ENCODE data around the gene KCNQ4.

Gene KCNQ4

GRCh38 chr1:40870135-40870728 is 86.6 kb downstream of the KCNQ4 start:
- DNase-seq = no peak

DNA sequence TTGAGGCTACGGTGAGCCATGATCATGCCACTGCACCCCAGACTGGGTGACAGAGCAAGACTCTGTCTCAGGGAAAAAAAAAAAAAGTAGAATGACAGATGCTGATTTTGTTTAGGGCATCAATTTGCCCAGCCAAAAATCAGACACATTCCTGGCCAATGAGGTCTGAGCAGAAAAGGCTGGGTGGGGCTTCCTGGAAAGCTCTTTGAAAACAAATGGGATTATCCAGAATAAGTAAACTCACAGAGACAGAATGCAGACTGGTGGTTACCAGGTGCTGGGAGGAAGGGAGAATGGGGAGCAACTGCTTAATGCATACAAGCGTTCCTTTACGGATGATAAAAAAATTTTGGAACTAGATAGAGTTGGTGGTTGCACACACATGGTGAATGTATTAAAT is 88.7 kb downstream of the KCNQ4 start:
- DNase-seq = no peak

- no peak for DNase-seq
These were observed 90.4 kb downstream of the KCNQ4 start for GRCh38 chr1:40873863-40874472.

DNA sequence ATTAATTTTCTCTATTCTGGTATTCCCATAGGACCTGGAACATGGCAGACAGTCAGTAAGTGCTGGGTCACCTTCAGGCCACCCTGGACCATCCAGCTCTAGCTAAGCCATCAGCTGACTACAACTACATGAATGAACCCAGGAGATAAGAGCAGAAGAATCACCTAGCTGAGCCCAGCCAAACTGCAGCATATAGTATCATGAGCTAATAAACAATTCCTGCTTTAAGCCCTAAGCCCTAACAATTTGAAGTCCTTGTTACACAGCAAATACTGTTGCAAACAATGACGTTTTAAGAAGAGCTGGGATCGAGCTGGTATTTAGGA is 92.8 kb downstream of the KCNQ4 start:
- no peak for DNase-seq

GRCh38 chr1:40876891-40877290 is 93.3 kb downstream of the KCNQ4 start:
- DNase-seq = no peak

DNA sequence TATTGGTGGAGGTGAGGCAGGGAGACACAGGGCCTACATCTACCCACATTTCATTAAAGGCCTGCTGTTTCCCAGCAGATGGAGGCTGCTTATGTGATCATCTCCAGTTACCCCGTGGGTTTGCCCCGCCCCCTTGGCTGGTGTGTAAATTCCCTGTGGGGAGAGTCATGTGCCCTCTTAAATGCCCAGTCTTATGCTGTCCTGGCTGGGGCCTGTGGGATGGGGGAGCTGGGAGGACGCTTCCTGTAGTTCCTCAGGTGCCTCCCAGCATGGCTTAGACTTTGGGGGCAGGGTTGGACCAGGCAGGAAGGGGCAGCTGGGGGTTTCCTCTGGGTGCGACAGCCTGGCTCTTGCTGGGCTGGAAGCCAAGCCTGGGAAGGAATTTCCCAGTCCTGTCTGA is 94.1 kb downstream of the KCNQ4 start:
- DNase-seq = peak; percentile 25

DNA sequence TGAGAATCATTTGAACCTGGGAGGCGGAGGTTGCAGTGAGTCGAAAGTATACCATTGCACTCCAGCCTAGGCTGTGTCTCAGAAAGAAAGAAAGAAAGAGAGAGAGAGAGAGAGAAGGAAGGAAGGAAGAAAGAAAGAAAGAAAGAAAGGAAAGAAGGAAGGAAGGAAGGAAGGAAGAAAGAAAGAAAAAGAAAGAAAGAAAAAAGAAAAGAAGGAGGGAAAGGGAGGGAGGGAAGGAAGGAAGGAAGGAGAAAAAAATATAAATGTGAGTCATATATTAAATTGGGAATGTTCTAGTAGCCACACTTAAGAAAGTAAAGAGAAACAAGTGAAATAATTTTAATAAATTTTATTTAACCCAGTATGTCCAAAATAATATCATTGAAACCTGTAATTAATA is 95.3 kb downstream of the KCNQ4 start:
- no peak for DNase-seq

- DNase-seq = no peak
These were observed 96.0 kb downstream of the KCNQ4 start for GRCh38 chr1:40879482-40880175.

- no peak for DNase-seq
These were observed 97.4 kb downstream of the KCNQ4 start for GRCh38 chr1:40880813-40881549.

DNA sequence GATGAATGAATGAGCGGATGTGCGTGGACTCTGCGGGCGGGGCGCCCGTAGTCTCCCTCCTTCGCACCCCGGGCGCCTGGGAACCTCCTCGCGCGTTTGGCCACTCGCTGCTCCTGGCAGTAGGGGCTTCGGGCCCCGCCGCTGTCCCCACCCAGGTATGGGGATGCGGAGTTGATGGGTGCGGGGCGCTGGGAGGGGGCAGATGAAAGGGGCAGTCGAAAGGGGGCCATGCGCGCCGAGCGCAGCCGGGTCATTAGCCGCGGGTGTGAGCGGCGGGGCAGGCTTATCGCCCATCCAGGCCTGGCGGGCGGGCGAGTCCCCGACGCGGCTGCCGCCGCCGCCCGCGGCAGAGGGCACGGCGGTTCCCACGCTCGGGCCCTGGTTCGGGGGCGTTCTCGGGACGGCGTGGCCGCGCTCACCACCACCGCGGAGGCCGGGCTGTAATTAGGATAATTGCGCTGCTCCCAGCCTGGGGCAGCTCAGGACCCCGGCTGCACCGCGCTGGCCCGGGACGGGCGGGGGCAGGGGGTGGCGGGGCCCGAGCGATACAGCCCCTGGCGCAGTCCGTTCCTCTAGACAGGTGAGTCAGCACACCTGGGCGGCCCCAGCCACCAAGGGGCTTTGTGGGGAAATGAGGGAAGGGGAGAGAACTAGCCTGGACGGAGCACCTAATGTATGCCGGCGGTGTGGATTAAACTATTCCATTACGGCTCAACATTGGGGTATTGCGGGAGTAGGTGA is 100.6 kb downstream of the KCNQ4 start:
- no peak for DNase-seq

DNA sequence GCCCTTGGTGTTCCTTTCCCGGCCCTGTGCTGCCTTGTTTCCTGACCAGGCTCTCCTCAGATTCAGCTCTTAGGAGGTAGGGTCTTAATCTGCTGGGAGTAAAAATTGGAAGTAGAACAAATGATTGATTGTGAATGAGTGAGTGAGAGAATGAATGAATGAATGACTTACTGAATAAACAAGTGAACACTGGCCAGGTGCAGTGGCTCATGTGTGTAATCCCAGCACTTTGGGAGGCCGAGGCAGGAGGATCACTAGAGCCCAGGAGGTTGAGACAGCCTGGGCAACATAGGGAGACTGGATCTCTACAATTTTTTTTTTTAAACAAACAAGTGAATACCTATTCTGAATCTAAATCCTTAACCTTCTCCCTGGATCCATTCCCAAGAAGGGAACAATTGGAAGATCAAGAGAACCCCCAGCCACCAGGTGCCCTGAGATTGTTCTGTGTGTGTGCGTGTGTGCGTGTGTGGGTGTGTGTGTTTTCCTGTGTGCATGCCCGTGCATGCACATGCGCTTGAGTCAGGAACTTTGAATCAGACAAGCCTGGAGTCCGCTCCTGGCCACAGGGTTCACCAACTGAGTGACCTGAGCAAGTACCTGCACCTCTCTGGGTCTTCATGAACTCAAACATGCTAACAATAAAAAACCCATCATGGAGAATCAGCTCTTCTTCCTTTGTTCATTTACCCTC is 102.9 kb downstream of the KCNQ4 start:
- no peak for DNase-seq

DNA sequence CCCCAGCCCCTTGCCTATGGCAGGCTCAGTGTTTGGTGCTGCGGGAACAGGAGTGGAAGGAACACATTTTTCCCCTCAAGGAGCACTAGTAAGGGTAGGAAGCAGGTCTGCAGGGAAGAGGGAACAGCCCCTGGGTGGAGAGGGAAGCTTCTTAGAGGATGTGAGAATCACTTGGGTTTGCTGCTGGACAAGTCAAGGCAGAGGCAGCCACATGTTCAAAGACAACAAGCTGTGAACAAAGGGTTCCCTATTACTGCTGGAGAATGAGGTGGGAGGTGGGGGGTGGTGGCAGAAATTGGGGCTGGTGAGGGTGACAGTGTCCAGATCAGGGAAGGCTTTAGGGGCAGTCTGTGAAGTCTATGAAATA is 103.4 kb downstream of the KCNQ4 start:
- DNase-seq = no peak

DNA sequence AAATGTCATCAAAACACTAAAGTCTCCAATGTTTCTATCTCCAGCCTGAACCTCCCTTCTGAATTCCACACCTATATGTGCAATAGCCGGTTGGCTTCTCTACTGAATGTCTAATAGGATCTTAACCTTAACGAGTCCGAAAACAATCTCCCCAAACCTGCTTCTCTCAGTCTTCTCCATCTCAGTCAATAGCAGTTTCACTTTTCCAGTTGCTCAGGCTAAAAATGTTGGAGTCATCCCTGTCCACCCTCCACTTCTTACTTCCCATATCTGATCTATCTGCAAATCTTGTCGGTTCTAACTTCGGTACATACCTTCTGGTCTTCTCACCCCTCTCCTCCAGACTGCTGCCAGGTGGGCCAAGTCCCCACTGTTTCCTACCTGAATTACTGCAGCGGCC is 104.1 kb downstream of the KCNQ4 start:
- no peak for DNase-seq

All from CD4-positive, alpha-beta T cell treated with Interleukin-21 for 1 hour (primary cell).